Activated T-helper 17 cell treated with anti-CD3 and anti-CD28 coated beads, Interleukin-2, amount 50 U/mL, for 72 hours (primary cell): ENCODE results near the gene MAP3K20. TPM values are rescaled to one million over a fixed set of nuclear protein-coding genes. Genes with fewer than 3 reads are reported as not detected.

ENCODE experiments used
- ATAC-seq: fragments of 150-1000 bp; cut with Tn5 transposase; replicated peaks from 2 replicates; pipeline ENCODE4 v1.10.0; 2021; ENCODE audit warnings: mild to moderate bottlenecking, moderate library complexity
- H3K27ac Mint-ChIP-seq: one replicate; pipeline ENCODE4 v1.8.0; 2022; ENCODE audit warnings: mixed read lengths
- H3K27me3 Mint-ChIP-seq: one replicate; pipeline ENCODE4 v1.8.0; 2022; ENCODE audit warnings: mixed read lengths
- H3K36me3 Mint-ChIP-seq: one replicate; pipeline ENCODE4 v1.8.0; 2022; ENCODE audit warnings: low read depth, mild to moderate bottlenecking, mixed read lengths
- H3K4me1 Mint-ChIP-seq: one replicate; pipeline ENCODE4 v1.8.0; 2022; ENCODE audit warnings: mixed read lengths
- H3K4me3 Mint-ChIP-seq: one replicate; pipeline ENCODE4 v1.8.0; 2022; ENCODE audit warnings: mild to moderate bottlenecking, mixed read lengths
- H3K9me3 Mint-ChIP-seq: one replicate; pipeline ENCODE4 v1.8.0; 2022; ENCODE audit warnings: mixed read lengths
- total RNA-seq, 2 donors: library from RNA; stranded (reverse); gene quantifications; one replicate each; pipeline ENCODE4 v1.2.3, GENCODE V29; 2022

Gene MAP3K20
- total RNA-seq, 2 donors from 2014 or later: 11.9 to 21.9 TPM

DNA sequence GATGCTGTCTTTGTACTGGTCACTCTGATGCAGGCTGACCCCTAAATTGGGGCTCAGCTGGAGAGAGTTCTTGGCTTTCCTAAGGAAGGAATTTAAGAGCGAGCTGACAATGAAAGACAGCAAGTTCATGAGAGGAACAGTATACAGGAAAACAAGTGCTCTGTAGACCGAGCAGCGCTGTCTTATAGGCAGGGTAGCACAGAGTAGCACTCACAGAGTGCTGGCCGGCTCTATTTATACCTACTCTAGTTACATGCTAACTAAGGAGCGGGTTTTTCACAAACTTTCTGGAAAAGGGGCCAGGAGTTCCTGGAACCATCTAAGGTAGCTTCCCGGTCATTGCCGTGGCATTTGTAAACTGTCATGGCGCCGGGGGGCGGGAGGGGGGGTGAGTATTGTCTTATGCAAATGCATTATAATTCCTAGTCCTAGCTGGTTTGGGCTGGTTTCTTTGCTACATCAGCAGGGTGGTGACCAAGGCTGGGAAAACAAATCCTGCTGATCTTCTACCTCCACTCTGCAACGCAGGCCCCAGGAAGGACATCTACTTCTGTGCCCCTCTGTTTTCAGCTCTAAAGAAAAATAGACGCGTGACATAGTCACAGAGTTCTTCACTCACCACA lies 31.6 kb upstream of the MAP3K20 start:
- no peaks in the 10 kb centered on the region for H3K36me3 Mint-ChIP-seq
- no peak for ATAC-seq
- no peak overlapping the region for H3K4me3 Mint-ChIP-seq
- no peaks in the 10 kb centered on the region for H3K9me3 Mint-ChIP-seq
- H3K4me1 Mint-ChIP-seq: peaks cover 6% of the 10 kb centered on the region
- peaks cover 7% of the 10 kb centered on the region for H3K27me3 Mint-ChIP-seq
- no peak overlapping the region for H3K27ac Mint-ChIP-seq

DNA sequence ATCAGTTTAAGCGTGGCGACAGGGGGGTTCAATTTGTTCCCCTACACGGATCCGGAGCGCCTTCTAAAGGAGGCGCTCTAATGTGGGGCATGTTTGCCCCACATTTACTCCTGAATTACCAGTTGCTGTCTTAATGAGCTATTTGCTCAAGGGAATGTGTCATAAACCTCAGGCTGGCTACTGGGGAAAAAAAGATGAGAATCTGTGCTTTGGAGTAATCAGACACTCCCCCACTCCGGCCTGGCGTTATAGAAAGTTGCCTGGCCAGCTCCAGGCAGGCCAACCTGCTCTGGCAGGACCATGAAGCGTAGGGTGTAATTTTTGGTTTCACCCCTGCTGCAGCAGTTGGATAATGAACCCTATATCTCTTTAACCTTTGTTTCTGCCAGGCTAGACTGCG lies 31.0 kb upstream of the MAP3K20 start:
- Mint-ChIP-seq H3K27ac (no peak overlapping the region), H3K9me3 (no peaks in the 10 kb centered on the region), H3K4me1 (peaks cover 11% of the 10 kb centered on the region), H3K27me3 (peaks cover 7% of the 10 kb centered on the region), H3K4me3 (no peak overlapping the region), H3K36me3 (no peaks in the 10 kb centered on the region)
- no peak for ATAC-seq

DNA sequence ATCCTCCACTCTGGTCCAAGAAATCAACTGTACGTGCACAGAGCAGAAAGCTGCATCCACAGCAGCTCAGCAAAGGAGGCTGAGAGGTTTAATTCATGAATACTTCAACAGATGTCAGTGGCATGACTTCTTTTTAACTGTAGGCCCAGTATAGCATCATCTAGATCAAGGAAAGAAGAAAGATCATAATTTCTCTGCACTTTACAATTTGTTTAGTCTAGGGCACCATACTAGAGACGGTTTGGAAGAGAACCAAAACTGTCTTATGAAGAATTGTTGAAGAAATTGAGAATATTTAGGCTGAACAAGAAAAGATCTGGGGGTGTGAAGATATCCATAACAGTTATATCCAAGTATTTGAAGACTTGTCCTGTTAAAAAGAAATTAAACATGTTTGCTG lies 30.5 kb upstream of the MAP3K20 start:
- H3K4me1 Mint-ChIP-seq: peaks cover 11% of the 10 kb centered on the region
- no peak for ATAC-seq
- H3K27ac Mint-ChIP-seq: no peak overlapping the region
- H3K4me3 Mint-ChIP-seq: no peak overlapping the region
- H3K9me3 Mint-ChIP-seq: no peaks in the 10 kb centered on the region
- no peaks in the 10 kb centered on the region for H3K36me3 Mint-ChIP-seq
- H3K27me3 Mint-ChIP-seq: peaks cover 7% of the 10 kb centered on the region

DNA sequence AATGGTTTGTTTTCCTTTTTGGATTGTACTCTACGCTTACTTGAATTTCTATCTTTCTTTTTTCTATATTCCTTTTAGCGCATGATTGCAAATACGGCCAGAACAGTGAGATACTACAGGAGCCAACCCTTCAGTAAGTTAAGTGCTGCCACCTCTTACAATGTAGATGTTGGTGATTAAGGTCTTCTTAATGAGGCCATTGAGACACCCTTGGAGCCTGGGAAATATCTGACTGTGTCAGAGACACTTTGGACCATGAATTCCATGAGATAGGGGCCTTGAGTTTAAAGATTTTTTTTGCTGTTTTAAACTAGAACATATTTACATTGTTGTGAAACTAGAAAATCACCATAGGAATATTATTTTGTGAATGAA lies 27.1 kb upstream of the MAP3K20 start:
- no peak for ATAC-seq
- Mint-ChIP-seq H3K4me1 (peaks cover 11% of the 10 kb centered on the region), H3K9me3 (no peaks in the 10 kb centered on the region), H3K36me3 (no peaks in the 10 kb centered on the region), H3K27me3 (peaks cover 16% of the 10 kb centered on the region), H3K4me3 (no peak overlapping the region), H3K27ac (no peak overlapping the region)

DNA sequence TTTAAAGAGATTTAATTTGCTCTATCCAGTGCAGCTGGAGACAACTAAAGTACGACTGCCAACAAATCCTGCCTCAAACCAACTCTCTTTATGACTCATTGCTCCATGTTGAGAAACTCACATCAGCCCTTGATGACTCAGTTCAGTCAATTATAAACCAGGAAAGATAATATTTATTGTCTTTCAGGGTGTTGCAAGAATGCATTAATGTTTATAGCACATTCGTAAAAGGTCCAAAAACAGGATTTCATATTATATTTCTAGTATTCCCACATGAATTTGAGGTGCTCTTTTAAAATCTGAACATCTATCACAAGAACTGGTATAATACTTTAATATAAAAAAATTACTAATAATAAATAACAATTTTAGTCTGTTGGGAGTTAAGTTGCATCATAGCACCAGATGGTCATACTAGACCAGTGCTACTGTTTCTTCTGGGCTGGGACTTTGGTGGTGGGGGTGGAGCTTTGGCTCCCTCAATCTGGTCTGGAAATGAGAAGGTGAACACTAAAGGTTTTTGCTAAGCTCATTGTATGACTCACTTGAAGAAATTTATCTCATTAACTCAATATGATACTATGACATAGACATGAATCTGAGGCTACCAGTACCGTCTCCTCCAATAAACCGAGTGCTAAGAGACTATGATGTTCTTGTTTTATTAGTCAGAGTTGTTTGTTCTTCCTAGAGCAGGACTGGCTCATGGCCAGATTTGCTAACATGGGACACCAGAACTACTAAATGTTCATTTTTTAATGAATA lies 26.6 kb upstream of the MAP3K20 start:
- H3K4me3 Mint-ChIP-seq: peak overlapping the region; percentile 18
- H3K27me3 Mint-ChIP-seq: peaks cover 17% of the 10 kb centered on the region
- H3K9me3 Mint-ChIP-seq: no peaks in the 10 kb centered on the region
- ATAC-seq: peak; percentile 97
- H3K4me1 Mint-ChIP-seq: peaks cover 11% of the 10 kb centered on the region
- peak overlapping the region; percentile 58 for H3K27ac Mint-ChIP-seq
- no peaks in the 10 kb centered on the region for H3K36me3 Mint-ChIP-seq

DNA sequence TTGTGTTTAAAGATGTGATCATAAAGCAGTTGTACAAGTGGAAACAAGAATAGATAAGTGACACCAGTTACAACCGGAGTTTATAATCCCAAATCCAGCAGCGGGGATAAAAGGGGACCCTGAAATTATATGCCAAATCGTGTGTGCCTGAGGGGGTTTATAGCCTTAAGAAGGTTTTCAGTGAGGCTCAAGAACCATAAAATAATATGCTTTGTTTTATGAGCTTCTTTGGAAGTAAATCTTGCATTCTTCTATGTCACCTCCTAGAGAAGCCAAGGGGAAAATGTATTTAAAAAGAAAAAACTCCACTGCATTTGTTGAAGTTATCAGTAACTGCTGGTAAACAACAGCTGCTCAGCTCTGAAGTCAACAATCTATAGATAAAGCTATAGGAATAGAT lies 25.8 kb upstream of the MAP3K20 start:
- Mint-ChIP-seq H3K9me3 (no peaks in the 10 kb centered on the region), H3K4me1 (peaks cover 11% of the 10 kb centered on the region), H3K36me3 (no peaks in the 10 kb centered on the region), H3K4me3 (peak overlapping the region; percentile 18), H3K27ac (peak overlapping the region; percentile 58), H3K27me3 (peaks cover 17% of the 10 kb centered on the region)
- ATAC-seq: no peak

DNA sequence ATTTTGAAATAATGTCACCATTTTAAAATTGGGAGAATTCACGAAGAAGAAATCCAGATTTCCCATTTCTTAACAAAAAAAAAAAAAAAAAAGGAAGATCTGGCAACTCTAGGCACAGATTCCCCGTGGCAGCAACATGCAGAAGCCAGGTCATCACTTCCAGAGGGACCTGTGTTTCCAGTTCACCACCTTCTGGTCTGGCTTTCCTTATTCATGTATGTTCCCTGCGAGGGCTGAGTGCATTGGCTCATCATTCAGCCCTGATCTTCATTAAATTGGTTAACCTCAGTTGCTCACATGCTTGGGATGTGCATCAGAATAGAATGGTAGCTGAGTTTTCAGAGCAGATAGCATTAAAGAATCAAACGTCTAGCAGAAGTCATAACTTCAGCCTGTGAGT lies 25.0 kb upstream of the MAP3K20 start:
- H3K36me3 Mint-ChIP-seq: no peaks in the 10 kb centered on the region
- peaks cover 11% of the 10 kb centered on the region for H3K4me1 Mint-ChIP-seq
- H3K9me3 Mint-ChIP-seq: no peaks in the 10 kb centered on the region
- no peak for ATAC-seq
- H3K27ac Mint-ChIP-seq: no peak overlapping the region
- H3K27me3 Mint-ChIP-seq: peaks cover 17% of the 10 kb centered on the region
- no peak overlapping the region for H3K4me3 Mint-ChIP-seq

DNA sequence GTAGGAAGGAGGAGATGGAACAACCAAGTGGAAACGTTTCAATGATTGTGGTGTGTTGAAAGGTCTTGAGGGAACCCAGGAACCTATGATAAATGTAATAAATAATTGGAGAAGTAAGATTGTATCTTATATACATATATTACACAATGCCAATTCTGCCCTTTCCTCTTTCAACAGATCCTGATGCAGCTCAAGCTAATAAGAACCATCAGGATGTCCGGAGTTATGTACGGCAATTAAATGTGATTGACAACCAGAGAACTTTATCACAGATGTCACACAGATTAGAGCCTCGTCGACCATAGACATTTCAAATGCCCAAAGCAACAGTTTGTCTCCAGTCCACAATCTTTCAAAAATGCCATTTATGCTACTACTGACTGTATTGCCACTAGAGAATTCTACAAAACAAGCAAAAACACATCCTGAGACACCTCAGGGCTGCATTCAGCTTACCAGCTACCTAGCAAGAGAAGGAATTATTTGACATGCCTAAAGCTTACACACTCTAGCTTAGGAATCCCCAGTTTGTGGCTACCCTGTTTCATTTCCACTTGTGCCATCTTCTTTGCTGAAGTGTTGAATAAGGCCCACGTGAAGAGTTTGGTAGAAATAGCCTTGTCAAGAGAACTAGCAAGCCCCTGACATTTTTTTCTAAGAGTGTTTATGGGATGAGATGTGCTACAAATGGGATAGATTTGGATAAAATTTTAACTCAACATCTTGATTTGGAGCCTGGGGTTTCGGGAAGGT lies 24.0 kb upstream of the MAP3K20 start:
- H3K4me3 Mint-ChIP-seq: no peak overlapping the region
- H3K27ac Mint-ChIP-seq: no peak overlapping the region
- H3K27me3 Mint-ChIP-seq: peaks cover 13% of the 10 kb centered on the region
- no peaks in the 10 kb centered on the region for H3K36me3 Mint-ChIP-seq
- no peaks in the 10 kb centered on the region for H3K9me3 Mint-ChIP-seq
- no peak for ATAC-seq
- peaks cover 11% of the 10 kb centered on the region for H3K4me1 Mint-ChIP-seq

DNA sequence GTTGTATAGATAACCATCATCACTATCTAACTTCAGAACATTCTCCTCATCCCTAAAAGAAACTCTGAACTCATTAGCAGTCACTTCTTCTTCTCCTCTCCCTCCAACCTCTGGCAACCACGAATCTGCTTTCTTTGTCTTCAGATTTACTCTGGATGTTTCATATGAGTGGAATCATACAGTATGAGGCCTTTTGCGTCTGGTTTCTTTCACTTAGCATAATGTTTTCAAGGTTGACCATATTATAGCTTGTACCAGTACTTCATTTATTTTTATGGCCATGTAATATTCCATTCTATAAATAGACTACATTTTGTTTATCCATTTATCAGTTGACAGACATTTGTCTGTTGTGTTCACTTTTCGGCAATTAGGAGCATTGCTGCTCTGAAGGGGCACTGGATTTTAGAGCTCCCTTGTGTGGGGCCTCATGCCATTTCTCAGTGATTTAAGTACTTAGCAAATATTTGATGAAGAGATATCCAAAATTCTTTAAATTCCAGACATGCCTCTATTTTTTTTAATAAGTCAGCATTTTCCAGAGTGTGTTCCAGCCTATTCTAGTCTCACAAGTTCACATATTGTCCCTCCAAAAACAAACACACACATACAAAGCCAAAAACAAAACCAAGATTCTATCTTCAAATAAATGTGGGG lies 22.5 kb upstream of the MAP3K20 start:
- ATAC-seq: no peak
- Mint-ChIP-seq H3K36me3 (no peaks in the 10 kb centered on the region), H3K9me3 (no peaks in the 10 kb centered on the region), H3K27ac (no peak overlapping the region), H3K27me3 (peaks cover 15% of the 10 kb centered on the region), H3K4me3 (no peak overlapping the region), H3K4me1 (peaks cover 11% of the 10 kb centered on the region)

DNA sequence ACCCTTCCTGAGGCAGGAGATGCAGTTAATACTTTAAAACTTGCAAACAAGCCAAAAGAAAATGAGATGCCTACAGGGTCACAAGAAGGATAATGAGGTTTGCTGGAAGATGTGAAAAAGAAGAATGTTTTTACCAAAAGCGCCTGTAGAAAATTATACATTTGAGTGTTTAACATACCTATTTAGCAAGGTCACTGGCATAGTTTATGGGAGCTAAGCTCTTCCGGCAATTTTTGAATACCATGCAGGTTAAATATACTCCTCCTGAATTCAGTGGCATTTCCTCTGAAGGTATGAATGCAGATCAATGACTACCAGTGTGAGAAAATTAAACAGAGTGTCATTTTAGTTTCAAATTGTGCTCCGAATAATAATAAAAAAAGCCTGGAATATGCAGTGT lies 21.2 kb upstream of the MAP3K20 start:
- H3K9me3 Mint-ChIP-seq: no peaks in the 10 kb centered on the region

DNA sequence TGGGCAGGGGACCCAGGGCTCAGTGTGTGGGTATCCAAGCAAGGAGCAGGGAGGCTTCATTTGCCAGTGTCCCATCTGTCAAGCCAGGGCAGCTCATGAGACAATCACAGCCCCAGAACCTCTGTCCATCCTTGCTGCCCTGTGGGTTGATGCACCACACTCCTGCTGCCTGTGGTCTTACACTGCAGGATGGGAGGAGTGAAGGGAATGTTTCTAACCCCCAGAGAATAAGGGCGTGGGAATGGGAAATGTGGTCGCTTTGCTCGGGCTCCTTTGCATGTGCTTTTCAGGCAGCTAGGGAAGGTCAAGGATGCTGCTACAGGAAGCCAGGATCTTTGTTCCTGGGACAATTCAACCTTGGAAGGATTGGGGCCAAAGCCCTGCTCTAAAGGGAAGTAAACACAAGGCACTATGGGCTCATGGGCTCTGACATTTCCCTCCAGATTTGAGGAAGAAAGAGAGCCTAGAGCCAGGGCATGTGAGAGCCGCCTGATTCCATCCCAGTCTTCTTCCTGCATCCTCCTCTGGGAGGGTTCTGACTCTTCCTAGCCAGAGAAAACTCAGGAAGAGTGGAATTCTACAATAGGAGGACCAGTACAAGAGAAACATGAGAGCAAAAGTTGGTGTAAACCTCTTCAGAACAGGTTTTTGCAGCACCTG lies 18.8 kb upstream of the MAP3K20 start:
- Mint-ChIP-seq H3K4me3 (no peak overlapping the region), H3K9me3 (no peaks in the 10 kb centered on the region), H3K4me1 (no peaks in the 10 kb centered on the region), H3K27me3 (peaks cover 12% of the 10 kb centered on the region), H3K27ac (no peak overlapping the region), H3K36me3 (no peaks in the 10 kb centered on the region)
- no peak for ATAC-seq

More for the DNA sequence above, 21.2 kb upstream of the MAP3K20 start:
- no peaks in the 10 kb centered on the region for H3K36me3 Mint-ChIP-seq
- no peak overlapping the region for H3K4me3 Mint-ChIP-seq
- peaks cover under 1% of the 10 kb centered on the region for H3K4me1 Mint-ChIP-seq
- ATAC-seq: no peak
- H3K27ac Mint-ChIP-seq: no peak overlapping the region
- peaks cover 15% of the 10 kb centered on the region for H3K27me3 Mint-ChIP-seq

DNA sequence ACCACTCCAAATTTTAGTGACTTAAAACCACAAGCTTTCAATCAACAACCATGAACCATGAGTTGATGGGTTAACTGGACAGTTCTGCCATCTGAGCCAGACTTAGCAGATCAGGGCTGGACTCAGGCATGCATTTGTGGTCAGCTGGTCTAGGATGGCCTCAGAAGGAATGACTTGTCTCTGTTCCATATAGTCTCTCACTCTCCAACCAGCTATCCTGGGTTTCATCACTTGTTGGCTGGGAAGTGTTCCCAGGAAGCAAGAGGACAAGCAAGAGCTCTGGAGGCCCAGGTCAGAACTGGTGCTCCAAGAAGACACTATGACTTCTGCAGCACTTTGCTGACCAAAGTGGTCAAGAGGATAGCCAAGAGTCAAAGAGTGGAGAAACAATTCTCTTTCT lies 17.5 kb upstream of the MAP3K20 start:
- Mint-ChIP-seq H3K4me1 (no peaks in the 10 kb centered on the region), H3K36me3 (no peaks in the 10 kb centered on the region), H3K9me3 (no peaks in the 10 kb centered on the region), H3K4me3 (no peak overlapping the region), H3K27ac (no peak overlapping the region), H3K27me3 (peaks cover 9% of the 10 kb centered on the region)
- ATAC-seq: no peak

DNA sequence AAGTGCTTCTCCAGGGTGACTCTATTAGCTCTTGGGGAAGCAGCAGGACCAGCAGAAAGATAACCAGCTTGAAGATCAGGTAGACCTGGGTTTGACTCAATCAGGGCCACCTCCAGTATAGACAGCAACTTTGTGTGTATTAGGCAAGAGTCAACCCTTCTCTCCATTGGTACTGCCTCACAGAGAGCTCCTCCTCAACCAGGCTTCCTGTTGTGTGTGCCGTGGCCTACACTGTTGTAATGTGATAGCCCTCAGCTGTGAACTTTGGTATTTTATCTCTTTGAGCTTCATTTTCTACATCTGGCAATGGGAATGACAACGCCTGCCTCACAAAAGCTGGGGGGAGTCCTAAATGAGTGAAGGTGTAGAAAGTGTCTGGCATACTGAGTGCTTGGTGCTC lies 17.0 kb upstream of the MAP3K20 start:
- Mint-ChIP-seq H3K4me3 (no peak overlapping the region), H3K4me1 (no peaks in the 10 kb centered on the region), H3K27me3 (peaks cover 4% of the 10 kb centered on the region), H3K36me3 (no peaks in the 10 kb centered on the region), H3K9me3 (no peaks in the 10 kb centered on the region), H3K27ac (no peak overlapping the region)
- ATAC-seq: no peak

DNA sequence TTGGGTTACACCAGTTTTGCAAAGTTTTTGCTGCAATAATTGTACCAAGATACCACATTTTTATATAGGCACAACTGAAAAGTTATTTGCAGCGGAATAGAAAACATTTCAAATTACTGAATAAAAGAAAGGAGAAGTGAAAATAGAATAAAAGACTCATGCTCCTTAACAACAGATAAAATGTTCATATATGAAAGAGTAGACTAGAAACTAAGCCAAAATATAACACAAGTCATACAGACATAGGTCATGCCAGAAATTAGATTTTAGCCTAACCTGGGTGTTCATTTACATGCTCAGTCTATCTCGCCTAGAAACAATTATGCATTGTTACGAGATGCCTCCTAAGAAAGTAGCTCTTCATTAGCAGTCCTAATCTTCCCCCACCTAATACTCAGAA lies 16.4 kb upstream of the MAP3K20 start:
- Mint-ChIP-seq H3K27ac (no peak overlapping the region), H3K27me3 (peaks cover 9% of the 10 kb centered on the region), H3K36me3 (no peaks in the 10 kb centered on the region), H3K4me3 (no peak overlapping the region), H3K9me3 (no peaks in the 10 kb centered on the region), H3K4me1 (no peaks in the 10 kb centered on the region)
- no peak for ATAC-seq
